SK-N-SH (cell line): ENCODE measurements around the gene KLF18. TPM values are rescaled to one million over a fixed set of nuclear protein-coding genes. Genes with fewer than 3 reads are reported as not detected.

ENCODE experiments used
- CTCF ChIA-PET: fragments of 300-600, 350-600 bp; formaldehyde crosslinking; extraction: SDS; loops from one replicate; lab custom pipeline; 2021; lab: Yijun Ruan, JAX
- POLR2A ChIA-PET: fragments of 350-600 bp; sonication (Branson Sonifier 250); formaldehyde crosslinking; extraction: SDS; loops from one replicate; lab custom pipeline; 2020; ENCODE audit warnings: antibody characterized with exemption, inconsistent platforms; lab: Yijun Ruan, JAX
- DNase-seq: peaks from one replicate; pipeline ENCODE4 v3.0.0; 2012
- H2AFZ ChIP-seq: fragments of 200-600 bp; sonication (generic); 2 replicates; pipeline ENCODE4 v1.8.1; 2016; ENCODE audit warnings: antibody characterized with exemption, mild to moderate bottlenecking, low read depth
- H3F3A ChIP-seq: fragments of 200-600 bp; sonication (generic); replicated peaks from 2 replicates; pipeline ENCODE3; 2016; ENCODE audit warnings: antibody characterized with exemption, mild to moderate bottlenecking; ENCODE audit not compliant: insufficient read depth
- H3K27ac ChIP-seq, 2 experiments: fragments of 200-500 bp in 1 of 2; fragments of 200-600 bp in 1 of 2; sonication (Bioruptor generic) in 1 of 2; sonication (generic), shearing (Covaris generic) in 1 of 2; 2 replicates each; pipeline versions ENCODE4 v1.5.1 to v1.6.1; 2014 to 2016; ENCODE audit warnings: low read depth in 2 of 2, inconsistent platforms in 1 of 2, low read length in 1 of 2, mild to moderate bottlenecking in 1 of 2, mixed read lengths in 1 of 2
- H3K27me3 ChIP-seq: fragments of 200-600 bp; sonication (generic), shearing (Covaris generic); 2 replicates; pipeline ENCODE4 v1.6.1; 2016; ENCODE audit warnings: mixed run types; ENCODE audit not compliant: insufficient read depth
- H3K36me3 ChIP-seq, 2 experiments: fragments of 200-500 bp in 1 of 2; fragments of 200-600 bp in 1 of 2; sonication (Bioruptor generic) in 1 of 2; sonication (generic) in 1 of 2; replicated peaks in 1 of 2; 2 replicates each; pipeline versions ENCODE3 to v1.5.1; 2014 to 2016; ENCODE audit warnings: low read length in 1 of 2, mild to moderate bottlenecking in 1 of 2; ENCODE audit not compliant: insufficient read depth in 2 of 2, control insufficient read depth in 1 of 2
- H3K4me1 ChIP-seq, 2 experiments: fragments of 200-500 bp in 1 of 2; fragments of 200-600 bp in 1 of 2; sonication (Bioruptor generic) in 1 of 2; sonication (generic), shearing (Covaris generic) in 1 of 2; 2 replicates each; pipeline versions ENCODE4 v1.5.1 to v1.6.1; 2014 to 2016; ENCODE audit warnings: low read depth in 1 of 2, low read length in 1 of 2, mixed run types in 1 of 2; ENCODE audit not compliant: insufficient read depth in 2 of 2, control insufficient read depth in 1 of 2
- H3K4me2 ChIP-seq: fragments of 200-600 bp; sonication (generic), shearing (Covaris generic); 2 replicates; pipeline ENCODE4 v1.6.1; 2017; ENCODE audit warnings: mixed run types
- H3K4me3 ChIP-seq, 2 experiments: fragments of 200-500 bp in 1 of 2; fragments of 200-600 bp in 1 of 2; sonication (Bioruptor generic) in 1 of 2; sonication (generic), shearing (Covaris generic) in 1 of 2; 2 replicates each; pipeline versions ENCODE4 v1.5.1 to v1.8.1; 2014 to 2016; ENCODE audit warnings: low read depth in 2 of 2, inconsistent platforms in 1 of 2, low read length in 1 of 2, mild to moderate bottlenecking in 1 of 2, mixed read lengths in 1 of 2, moderate library complexity in 1 of 2
- H3K79me2 ChIP-seq: fragments of 200-600 bp; sonication (generic); 2 replicates; pipeline ENCODE4 v1.8.1; 2017; ENCODE audit warnings: mild to moderate bottlenecking; ENCODE audit not compliant: insufficient read depth
- H3K9ac ChIP-seq: fragments of 200-600 bp; sonication (generic); 2 replicates; pipeline ENCODE4 v1.6.1; 2017; ENCODE audit warnings: mixed run types
- H3K9me2 ChIP-seq: fragments of 200-600 bp; sonication (generic); 2 replicates; pipeline ENCODE4 v1.6.1; 2017; ENCODE audit warnings: mixed run types
- H3K9me3 ChIP-seq: fragments of 200-600 bp; sonication (generic); 2 replicates; pipeline ENCODE4 v1.6.1; 2017; ENCODE audit warnings: mixed run types, mild to moderate bottlenecking, moderate library complexity
- H4K20me1 ChIP-seq: fragments of 200-600 bp; sonication (generic); 2 replicates; pipeline ENCODE4 v1.6.1; 2017; ENCODE audit warnings: mild to moderate bottlenecking, mixed run types; ENCODE audit not compliant: insufficient read depth
- CHD2 ChIP-seq: fragments of 150-350 bp; IDR thresholded peaks from 2 replicates; pipeline ENCODE4 v1.6.1; 2018; ENCODE audit warnings: low read length; ENCODE audit not compliant: partially characterized antibody
- EP300 ChIP-seq, 2 experiments: IDR thresholded peaks; 2 replicates each; pipeline versions ENCODE4 v1.4.0 to v1.6.1; 2012; ENCODE audit warnings: borderline replicate concordance in 1 of 2, low read depth in 1 of 2, low read length in 1 of 2
- EZH2phosphoT487 ChIP-seq: fragments of 200-600 bp; sonication (generic); IDR thresholded peaks from 2 replicates; pipeline ENCODE4 v1.6.1; 2017; ENCODE audit warnings: low read depth, mixed run types, mild to moderate bottlenecking, antibody characterized with exemption, moderate library complexity, borderline replicate concordance
- FOSL2 ChIP-seq: IDR thresholded peaks from 2 replicates; pipeline ENCODE4 v1.4.0; 2012; ENCODE audit warnings: low read depth, mild to moderate bottlenecking, moderate library complexity, borderline replicate concordance
- GABPA ChIP-seq: IDR thresholded peaks from 2 replicates; pipeline ENCODE4 v1.4.0; 2012; ENCODE audit warnings: low read depth, mild to moderate bottlenecking
- MAX ChIP-seq: IDR thresholded peaks from 2 replicates; pipeline ENCODE4 v1.4.0; 2012; ENCODE audit warnings: low read depth
- MXI1 ChIP-seq: IDR thresholded peaks from 2 replicates; pipeline ENCODE4 v1.6.1; 2012; ENCODE audit warnings: mild to moderate bottlenecking, low read depth, low read length, improper control_type of control experiment
- NRF1 ChIP-seq: IDR thresholded peaks from 2 replicates; pipeline ENCODE4 v1.6.1; 2012; ENCODE audit warnings: low read depth, mild to moderate bottlenecking, low read length
- PBX3 ChIP-seq: IDR thresholded peaks from 2 replicates; pipeline ENCODE4; 2012
- RAD21 ChIP-seq: IDR thresholded peaks from 2 replicates; pipeline ENCODE4 v1.6.1; 2012; ENCODE audit warnings: mild to moderate bottlenecking, low read length
- RFX5 ChIP-seq: IDR thresholded peaks from 2 replicates; pipeline ENCODE4 v1.6.1; 2012; ENCODE audit warnings: mild to moderate bottlenecking, improper control_type of control experiment, low read length
- RXRA ChIP-seq: IDR thresholded peaks from 2 replicates; pipeline ENCODE4 v1.4.0; 2012; ENCODE audit warnings: low read depth, mild to moderate bottlenecking, borderline replicate concordance
- SIN3A ChIP-seq: IDR thresholded peaks from 2 replicates; pipeline ENCODE4 v1.6.1; 2012; ENCODE audit warnings: low read depth, mild to moderate bottlenecking, low read length, moderate library complexity, borderline replicate concordance
- SMC3 ChIP-seq: IDR thresholded peaks from 2 replicates; pipeline ENCODE4 v1.6.1; 2012; ENCODE audit warnings: low read depth, low read length, improper control_type of control experiment
- TCF12 ChIP-seq: IDR thresholded peaks from 2 replicates; pipeline ENCODE4 v1.4.0; 2012
- WGBS: methylation state at CpG from one replicate; pipeline ENCODE4 v1.1.6; 2017; ENCODE audit warnings: low lambda C conversion rate; 5-methylcytosine and 5-hydroxymethylcytosine counted together
- polyA plus RNA-seq, 3 experiments: library from polyadenylated mRNA; depleted of rRNA; stranded (reverse); fragments of >200 nt; gene quantifications; 2 replicates each; pipeline ENCODE4 v1.2.3, GENCODE V29; 2012

Gene KLF18
- polyA plus RNA-seq (2012; rRNA removed): not detected in 2 replicates
- polyA plus RNA-seq (2012; cell fraction: cytosol; rRNA removed): not detected in 2 replicates
- not detected in 2 replicates for polyA plus RNA-seq (2012; cell fraction: nucleus; rRNA removed)

GRCh38 chr1:44141531-44141930 is at the start of gene KLF18:
Gene KLF18 (minus strand): TSS chr1:44141631. CDS start chr1:44141631, 0 bp downstream.
- no peaks in the 10 kb centered on the region for H3K79me2 ChIP-seq
- no peak for TF ChIP-seq EZH2phosphoT487
- no peak for TF ChIP-seq SIN3A
- TF ChIP-seq MAX: no peak
- TF ChIP-seq EP300 (IDR thresholded peaks at IDR 0.05; ENCODE audit: borderline replicate concordance in 1 of 2, low read depth in 1 of 2, low read length in 1 of 2): no peak
- TF ChIP-seq RFX5: no peak
- TF ChIP-seq NRF1: no peak
- TF ChIP-seq RAD21: no peak
- TF ChIP-seq, all 33 proteins: peak for 0
- 0% methylated on average over 1 of the region's 1 CpG for WGBS
- H3K4me1 ChIP-seq: no peaks in the 10 kb centered on the region
- H3K9me2 ChIP-seq: no peaks in the 10 kb centered on the region
- H3K27me3 ChIP-seq: no peaks in the 10 kb centered on the region
- POLR2A ChIA-PET: no interaction called here
- no peak for DNase-seq
- no peaks in the 10 kb centered on the region for H4K20me1 ChIP-seq
- no peak within 1 kb of the TSS for H3K27ac ChIP-seq
- no peak within 1 kb of the TSS for H2AFZ ChIP-seq
- H3F3A ChIP-seq: no peaks in the 10 kb centered on the region
- no peak within 1 kb of the TSS for H3K9ac ChIP-seq
- H3K36me3 ChIP-seq: no peaks in the 10 kb centered on the region
- CTCF ChIA-PET: no interaction called here
- H3K4me2 ChIP-seq: no peak within 1 kb of the TSS
- H3K9me3 ChIP-seq: peaks cover 9% of the 10 kb centered on the region
- H3K4me3 ChIP-seq: no peak within 1 kb of the TSS

- no peak overlapping the region for H3K4me3 ChIP-seq
- H3K27ac ChIP-seq: no peak overlapping the region
- no peaks in the 10 kb centered on the region for H4K20me1 ChIP-seq
- no peak overlapping the region for H3K4me2 ChIP-seq
- WGBS: 0% methylated on average over 1 of the region's 1 CpG
- no peak overlapping the region for H2AFZ ChIP-seq
- H3K79me2 ChIP-seq: no peaks in the 10 kb centered on the region
- TF ChIP-seq MXI1 (no peak), CHD2 (no peak), NRF1 (no peak), EP300 (IDR thresholded peaks at IDR 0.05; ENCODE audit: borderline replicate concordance in 1 of 2, low read depth in 1 of 2, low read length in 1 of 2) (no peak), TCF12 (no peak), FOSL2 (no peak), GABPA (no peak), PBX3 (no peak), RXRA (no peak), SMC3 (no peak)
- H3K4me1 ChIP-seq: no peaks in the 10 kb centered on the region
- no peak for DNase-seq
- H3F3A ChIP-seq: no peaks in the 10 kb centered on the region
- H3K36me3 ChIP-seq: peaks cover 0 to 6% of the 10 kb centered on the region in 2 experiments
- no peak overlapping the region for H3K9ac ChIP-seq
- H3K27me3 ChIP-seq: no peaks in the 10 kb centered on the region
- H3K9me2 ChIP-seq: no peaks in the 10 kb centered on the region
- ChIA-PET POLR2A (no interaction called here), CTCF (no interaction called here)
- peaks cover 9% of the 10 kb centered on the region for H3K9me3 ChIP-seq
Observed at GRCh38 chr1:44174630-44175029, 33.2 kb upstream of the KLF18 start.
